ENCODE measurements around the gene ALAS1. TPM values are rescaled to one million over a fixed set of nuclear protein-coding genes. Genes with fewer than 3 reads are reported as not detected.
A peak's percentile ranks its signal among the peaks of the same experiment; 100 is the strongest.

ALAS1 gene
- total RNA-seq, 1 donor from 2014 or later = 41.0 TPM

DNA sequence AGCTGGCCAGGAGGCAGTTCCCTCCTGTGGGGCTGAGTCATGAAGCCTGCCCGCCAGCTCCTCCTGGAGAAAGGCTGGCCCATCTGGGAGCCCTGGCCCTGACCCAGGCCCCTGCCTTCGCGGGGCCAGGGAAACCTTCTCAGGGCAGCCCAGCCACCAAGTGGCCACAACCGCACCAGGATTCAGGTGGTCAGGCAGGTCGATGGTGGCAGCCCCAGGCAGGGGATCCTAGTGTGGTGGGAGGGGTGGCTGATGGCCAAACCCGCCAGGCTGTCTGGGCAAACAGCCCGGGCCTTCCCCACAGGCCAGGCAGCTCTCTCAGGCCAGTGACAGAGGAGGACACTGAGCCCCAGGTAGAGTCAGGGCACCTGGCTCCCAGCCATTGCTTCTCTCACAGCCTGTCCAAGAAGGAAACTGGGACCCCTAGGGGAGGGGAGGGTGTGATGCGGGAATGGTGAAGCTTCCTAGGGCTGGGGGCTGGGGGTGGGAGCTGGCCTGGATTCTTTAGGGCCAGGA is 39.8 kb downstream of the ALAS1 start:
- peak; percentile 79 for DNase-seq

DNA sequence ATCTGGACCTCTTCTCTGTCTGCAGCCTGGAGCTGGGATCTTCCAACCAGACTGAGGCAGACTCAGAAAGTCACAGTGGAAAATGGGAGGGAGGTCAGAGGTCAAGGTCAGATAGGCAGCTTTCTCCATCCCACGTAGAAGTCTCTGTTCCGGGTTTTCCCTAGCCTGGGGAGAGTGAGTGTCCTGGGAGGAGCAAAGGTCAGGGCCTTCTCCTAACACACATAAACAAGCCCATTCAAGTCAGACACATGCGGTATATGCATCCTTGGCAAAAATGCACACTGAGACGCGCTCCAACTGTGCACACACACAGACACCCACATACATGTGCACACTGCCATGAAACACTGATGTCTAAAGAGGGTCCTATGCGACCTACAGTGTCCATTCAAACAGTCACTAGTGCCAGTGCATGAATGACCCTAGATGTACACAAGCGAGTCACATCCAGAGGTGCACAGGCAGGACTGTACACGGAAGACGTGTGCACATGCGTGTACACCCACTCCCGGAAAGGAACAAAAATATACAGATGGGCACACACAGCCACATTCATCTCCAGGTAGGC is 40.3 kb downstream of the ALAS1 start:
- peak; percentile 31 for DNase-seq

DNA sequence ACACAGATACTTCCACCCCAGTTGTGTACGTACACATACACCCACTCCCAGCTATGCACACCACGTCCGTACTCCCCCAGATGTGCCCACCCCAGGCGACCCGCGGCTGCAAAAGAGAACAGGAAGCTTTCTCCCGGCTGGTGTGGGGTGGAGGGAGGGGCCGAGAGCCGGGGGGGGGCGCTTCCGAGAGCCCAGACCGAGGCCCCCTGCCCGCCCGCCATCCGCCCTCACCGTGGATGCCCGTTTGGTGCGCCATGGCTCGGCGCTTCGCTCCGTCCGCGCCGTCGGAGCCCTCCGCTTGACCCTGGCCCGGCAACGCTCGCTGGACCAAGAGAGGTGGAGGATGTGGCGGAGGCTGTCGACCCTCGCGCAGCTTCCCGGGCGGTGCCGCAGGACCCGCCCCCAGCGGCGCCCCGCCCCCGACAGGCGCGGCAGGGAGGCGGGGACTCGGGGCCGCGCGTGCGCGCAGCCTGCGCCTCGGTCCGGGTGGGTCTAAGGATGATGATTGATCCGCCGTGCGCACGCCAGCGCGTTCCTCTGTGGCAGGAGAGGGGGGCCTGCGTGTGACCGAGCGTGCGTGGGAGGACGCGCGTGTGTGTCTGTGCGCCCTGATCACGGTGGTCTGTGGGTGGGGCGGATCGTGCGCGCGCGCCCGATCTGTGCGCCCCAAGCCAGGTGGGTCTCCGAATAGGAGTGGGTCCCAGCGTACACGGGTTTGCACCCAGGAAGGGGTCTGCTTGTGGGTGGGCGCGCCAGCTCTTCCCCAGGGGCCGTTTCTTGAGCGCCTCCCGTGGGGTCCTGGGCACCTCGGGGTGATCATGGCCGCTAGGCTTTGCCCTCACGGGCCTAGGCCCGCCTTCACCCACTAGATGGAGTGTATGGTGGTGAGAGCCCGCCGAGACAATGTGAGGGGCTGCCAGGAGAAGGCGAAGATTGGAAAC is 41.1 kb downstream of the ALAS1 start, which contains the start of gene TWF2:
TSS of gene TWF2 (minus strand) at position 398 of the 941 bp plus-strand sequence. CDS start at position 256, 142 bp downstream.
- peak; percentile 84 for DNase-seq

DNA sequence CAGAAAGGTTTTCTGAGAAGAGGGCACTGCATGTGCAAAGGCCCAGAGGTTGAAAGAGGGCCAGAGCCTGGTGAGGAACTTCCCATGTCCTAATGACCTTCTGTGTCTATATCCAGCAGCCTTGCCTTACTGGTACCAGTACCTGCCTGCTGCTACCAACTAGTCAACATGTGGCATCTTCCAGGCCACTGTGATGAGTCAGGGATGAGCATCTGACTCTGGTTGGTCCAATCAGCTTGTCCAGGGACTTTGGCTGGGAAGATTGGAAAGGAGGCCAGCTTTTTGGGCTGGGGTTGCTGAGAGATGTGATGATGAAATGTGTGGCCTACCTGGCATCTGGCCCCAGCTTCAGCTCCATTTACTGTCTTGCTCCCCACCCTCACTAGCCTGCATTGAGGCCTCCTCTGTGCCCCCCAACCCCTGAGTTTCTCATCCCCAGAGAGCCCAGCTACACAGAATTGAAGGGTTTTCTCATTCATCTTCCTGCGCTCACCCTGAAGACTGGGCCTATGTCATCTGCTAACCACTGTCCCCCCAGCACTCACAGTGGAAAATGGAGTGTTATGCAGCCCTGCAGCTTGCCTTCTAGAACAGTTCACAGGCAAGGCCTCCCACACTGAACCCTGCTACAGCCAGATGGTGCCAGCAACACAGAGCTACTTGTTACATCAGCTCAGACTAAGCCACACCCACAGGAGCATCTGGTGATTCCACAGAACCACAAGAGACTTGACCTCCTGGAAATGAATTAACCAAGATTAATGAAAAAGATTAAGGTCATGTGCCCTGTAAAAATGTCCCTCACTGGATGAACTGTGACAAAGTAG is 42.3 kb downstream of the ALAS1 start:
- DNase-seq = peak; percentile 61

DNA sequence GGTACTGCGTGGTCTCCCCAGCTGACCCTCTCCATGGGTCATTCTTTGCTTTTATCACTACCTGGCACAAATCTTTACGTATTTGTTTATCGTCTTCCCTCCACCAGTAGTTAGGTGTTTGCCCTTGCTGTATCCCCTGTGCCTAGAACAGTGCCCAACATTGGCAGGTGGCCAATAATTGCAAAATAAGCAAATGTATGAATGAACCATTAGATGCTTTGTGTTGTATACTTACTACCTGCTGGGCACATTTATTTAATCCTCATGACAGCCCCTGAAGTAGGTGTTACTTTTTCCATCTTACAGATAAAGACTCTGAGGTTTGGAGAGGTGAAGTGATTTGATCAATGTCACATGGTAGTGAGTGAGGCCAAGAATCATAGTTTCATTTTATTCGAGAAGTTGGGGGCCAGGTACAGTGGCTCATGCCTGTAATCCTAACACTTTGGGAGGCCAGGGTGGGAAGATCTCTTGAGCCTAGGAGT is 43.0 kb downstream of the ALAS1 start:
- DNase-seq = no peak

DNA sequence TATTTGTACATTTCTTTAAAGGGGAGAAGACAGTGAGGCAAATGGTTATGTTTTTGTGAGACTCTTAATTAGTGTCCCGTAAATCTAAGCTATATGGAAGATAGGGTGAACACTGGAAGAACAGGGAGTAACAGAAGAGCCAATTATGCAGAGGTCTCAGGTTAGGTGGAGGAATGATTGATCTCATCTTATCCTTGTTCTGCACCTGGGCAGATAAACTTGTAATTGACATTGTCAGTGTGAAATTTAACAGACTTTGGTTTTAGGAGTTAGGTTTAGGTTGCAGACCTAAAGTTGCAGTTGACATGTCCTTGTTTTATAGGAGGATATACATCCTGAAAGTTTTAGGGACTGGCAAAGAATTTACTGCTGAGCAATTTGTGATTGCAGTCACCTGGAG is 44.1 kb downstream of the ALAS1 start:
- DNase-seq = no peak

DNA sequence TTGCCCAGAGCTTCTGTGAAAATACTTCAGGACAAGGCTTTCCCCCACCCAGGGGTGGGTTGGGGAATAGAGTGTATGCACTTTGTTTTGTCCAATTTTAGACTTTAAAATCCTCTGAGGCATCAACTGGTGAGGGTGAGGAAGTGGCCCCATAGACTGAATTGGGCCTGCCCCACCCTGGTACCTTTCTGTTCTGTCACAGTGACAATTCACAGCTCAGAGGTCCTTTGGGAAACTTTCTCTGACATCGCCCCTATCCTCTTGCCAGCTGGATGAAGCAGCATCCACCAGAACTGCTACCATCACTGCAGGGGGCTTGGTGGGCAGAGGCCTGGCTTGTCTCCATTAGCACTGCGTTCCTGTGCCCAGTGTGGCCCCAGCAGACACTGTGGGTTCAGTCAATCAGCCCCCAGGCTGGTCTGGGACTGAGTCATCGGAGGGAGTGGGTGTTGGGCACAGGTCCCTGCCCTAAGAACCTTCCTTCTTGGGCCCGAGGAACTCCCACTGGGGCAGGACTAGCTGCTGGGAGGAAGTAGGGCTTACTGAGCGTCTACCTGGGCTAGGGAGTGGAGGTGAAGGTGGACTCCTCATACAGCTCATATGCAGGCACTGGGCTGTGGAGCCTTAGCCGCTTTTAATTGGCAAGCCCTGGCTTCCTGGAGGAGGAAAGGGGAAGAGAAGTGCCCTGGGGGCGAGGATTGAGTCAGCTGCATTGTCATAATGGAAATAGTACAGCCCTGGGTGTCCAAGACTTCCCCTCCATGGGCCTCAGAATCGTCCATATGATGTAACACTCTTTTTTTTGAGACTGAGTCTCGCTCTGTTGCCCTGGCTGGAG is 46.0 kb downstream of the ALAS1 start:
- DNase-seq = peak; percentile 67

DNA sequence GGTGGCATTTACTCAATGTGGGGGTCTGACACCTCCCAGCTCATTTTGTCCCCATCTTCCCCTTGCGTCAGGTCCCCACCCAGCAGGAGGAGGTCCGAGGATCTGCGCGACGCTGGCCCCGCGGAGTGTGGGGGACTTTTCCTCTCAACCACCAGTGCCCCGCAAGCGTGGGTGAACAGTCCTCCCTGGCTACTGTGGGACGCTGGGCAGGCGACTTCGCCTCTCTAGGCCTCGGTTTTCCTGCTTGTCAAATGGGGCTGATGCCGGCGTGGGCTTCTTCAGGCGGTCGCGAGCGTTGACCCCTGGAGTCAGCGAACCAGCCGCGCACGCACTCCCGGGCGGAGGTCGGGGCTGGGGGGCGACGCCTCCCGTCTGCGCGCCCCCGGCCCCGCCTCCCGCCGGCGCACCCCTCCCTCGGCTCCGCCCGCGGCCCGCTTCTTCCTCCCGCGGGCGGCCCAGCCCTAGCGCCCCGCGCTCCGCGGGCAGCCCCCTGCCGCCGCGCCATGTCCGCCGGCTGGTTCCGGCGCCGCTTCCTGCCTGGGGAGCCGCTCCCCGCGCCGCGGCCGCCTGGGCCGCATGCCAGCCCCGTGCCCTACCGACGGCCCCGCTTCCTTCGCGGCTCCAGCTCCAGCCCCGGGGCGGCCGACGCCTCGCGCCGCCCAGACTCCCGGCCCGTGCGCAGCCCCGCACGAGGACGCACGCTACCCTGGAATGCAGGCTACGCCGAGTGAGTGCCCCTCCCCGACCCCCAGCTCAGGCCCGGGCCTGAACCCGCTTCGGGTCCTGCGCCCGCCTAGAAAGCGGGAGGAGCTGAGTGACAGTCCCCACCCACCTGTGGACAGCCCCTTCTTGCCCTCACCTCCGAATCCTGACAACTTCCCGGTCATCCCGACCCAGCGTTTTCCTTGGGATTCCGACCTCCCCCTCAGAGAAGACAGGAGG is 47.6 kb downstream of the ALAS1 start, which contains the start of gene PPM1M:
TSS of gene PPM1M (plus strand) at position 438 of the 942 bp plus-strand sequence. CDS start at position 504, 66 bp downstream.
- peak; percentile 64 for DNase-seq

DNA sequence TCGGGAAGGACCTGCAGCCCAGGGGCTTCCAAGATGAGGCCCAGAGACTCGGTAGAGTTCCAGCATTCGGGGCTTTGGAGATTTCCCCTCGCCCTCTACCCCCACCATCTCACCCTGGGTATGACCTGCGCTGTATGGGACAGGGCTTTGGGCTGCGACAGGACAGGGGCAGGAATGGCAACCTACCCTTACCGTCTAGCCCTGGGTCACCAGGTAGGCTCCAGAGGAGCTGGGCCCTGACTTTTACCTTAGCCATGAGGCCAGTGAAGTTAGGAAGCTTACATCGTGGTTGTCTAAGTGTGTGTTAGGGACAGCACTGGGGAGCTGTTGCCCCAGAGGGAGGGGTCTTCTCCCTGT is 48.3 kb downstream of the ALAS1 start:
- DNase-seq = no peak

DNA sequence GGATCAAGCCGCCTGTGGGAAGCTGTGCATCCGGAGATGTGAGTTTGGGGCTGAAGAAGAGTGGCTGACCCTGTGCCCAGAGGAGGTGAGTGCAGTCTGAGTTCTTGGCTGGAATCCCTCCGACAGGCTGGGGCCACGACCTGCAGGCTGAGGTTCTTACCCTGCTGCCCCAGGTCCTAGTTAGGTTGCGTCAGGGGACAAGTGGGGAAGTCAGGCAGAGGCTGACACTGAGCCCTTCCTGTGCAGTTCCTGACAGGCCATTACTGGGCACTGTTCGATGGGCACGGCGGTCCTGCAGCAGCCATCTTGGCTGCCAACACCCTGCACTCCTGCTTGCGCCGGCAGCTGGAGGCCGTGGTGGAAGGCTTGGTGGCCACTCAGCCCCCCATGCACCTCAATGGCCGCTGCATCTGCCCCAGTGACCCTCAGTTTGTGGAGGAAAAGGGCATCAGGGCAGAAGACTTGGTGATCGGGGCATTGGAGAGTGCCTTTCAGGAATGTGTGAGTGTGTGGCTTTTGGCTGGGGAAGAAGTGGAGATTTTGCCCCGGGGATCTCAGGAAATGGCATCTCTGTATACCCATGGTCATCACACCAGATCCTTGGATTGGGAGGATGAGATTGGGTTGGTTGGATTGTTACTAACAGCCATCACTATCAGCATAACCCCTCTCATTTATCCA is 48.9 kb downstream of the ALAS1 start:
- DNase-seq = peak; percentile 30

DNA sequence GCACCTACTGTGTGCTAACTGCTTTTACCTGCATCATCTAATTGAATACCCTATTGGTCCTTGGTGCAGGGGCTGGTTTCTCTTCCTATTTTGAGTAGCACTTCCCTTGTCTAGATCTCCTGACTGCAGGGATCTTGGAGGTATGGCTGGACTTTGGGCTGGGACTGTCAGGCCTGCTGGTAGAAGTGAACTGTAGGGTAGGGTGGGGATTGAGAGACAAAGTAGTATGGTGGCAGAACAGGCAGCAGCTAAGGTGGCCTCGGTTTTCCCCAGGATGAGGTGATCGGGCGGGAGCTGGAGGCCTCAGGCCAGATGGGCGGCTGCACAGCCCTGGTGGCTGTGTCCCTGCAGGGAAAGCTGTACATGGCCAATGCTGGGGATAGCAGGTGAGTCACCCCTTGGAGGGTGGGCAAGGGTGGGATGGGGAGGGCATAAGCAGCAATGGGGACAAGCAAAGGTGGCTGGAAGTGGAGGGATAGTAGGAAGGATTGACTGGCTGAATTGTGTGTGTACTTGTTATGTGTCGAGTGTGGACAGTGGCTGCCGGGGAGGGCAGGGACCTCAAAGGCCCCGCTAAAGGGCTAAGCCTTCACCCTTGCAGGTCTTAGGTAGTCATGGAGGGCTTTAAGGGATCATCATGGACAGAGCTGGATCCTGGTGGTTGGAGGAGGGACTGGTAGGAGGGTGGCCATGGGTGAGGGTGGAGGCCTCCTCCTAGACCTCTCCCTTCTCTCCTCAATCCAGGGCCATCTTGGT is 49.6 kb downstream of the ALAS1 start:
- no peak for DNase-seq

DNA sequence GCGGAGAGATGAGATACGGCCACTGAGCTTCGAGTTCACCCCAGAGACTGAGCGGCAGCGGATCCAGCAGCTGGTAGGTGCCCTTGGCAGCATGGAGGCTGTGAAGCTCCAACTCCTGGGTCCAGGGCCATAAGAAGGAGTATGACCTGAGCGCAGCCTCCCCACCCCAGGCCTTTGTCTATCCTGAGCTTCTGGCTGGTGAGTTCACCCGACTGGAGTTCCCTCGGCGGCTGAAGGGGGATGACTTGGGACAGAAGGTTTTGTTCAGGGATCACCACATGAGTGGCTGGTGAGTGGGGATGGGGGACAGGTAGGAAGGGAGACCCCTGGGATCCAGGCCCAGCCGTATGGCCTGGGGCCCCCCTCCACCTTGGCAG is 50.2 kb downstream of the ALAS1 start:
- DNase-seq = no peak

DNA sequence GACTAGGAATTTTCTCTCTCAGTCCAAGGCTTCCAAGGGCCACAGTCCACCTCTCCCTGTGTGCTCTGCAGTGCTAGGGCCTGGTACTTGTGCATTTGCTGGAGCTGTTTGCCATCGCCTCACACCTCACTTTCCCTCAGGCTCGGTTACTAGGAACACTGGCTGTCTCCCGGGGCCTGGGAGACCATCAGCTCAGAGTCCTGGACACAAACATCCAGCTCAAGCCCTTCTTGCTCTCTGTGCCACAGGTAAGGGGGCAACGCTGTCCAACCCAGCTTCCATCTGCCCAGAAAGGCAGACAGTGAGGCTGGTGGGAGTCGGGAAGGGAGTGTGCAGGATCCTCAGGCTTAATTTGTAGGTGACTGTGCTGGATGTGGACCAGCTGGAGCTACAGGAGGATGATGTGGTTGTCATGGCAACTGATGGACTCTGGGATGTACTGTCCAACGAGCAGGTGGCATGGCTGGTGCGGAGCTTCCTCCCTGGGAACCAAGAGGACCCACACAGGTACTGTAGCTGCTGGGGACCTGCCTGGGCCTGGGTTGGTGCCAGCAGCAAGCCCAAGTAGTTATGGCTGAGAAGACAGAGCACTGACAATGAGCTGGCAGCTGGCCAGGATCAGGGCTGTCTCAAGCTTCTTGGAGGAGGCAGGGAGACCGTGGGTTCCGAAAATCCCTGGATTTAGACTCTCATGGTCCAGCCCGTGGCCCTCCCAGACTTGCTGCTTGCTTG is 51.0 kb downstream of the ALAS1 start:
- peak; percentile 75 for DNase-seq

DNA sequence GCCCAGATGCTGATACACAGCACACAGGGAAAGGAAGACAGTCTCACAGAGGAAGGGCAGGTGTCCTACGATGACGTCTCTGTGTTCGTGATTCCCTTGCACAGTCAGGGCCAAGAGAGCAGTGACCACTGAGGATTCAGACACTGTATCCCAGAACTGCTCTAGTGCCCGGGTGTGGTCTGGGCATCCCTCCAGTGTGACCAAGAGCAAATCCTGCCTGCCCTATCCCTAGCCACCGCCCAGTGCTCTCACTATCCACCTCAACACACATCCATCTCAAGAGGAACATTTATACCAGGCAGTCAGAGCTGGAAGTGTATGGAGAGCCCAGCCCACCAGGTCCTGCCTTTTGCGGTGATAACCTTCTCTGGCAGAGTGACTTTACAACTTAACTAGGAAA is 51.7 kb downstream of the ALAS1 start:
- no peak for DNase-seq

DNA sequence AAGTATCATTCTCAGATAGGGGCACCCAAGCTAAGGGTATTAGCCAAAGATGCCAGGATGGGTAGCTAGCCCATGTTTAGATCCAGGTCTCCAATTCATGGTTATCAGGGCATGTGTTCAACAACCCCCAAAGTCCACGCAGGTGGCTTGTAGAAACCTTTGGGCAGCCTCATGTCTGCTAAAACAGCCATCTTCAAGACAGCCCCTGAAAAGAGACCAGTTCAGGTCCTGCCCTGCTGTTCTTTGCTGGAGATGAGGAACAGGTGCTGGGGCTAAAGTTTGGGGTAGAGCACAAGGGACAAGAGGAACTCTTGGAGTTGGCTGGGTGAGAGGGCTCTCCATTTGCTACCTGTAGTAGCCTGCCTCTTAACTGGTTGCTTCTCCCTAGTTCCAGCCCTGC is 52.2 kb downstream of the ALAS1 start:
- no peak for DNase-seq

DNA sequence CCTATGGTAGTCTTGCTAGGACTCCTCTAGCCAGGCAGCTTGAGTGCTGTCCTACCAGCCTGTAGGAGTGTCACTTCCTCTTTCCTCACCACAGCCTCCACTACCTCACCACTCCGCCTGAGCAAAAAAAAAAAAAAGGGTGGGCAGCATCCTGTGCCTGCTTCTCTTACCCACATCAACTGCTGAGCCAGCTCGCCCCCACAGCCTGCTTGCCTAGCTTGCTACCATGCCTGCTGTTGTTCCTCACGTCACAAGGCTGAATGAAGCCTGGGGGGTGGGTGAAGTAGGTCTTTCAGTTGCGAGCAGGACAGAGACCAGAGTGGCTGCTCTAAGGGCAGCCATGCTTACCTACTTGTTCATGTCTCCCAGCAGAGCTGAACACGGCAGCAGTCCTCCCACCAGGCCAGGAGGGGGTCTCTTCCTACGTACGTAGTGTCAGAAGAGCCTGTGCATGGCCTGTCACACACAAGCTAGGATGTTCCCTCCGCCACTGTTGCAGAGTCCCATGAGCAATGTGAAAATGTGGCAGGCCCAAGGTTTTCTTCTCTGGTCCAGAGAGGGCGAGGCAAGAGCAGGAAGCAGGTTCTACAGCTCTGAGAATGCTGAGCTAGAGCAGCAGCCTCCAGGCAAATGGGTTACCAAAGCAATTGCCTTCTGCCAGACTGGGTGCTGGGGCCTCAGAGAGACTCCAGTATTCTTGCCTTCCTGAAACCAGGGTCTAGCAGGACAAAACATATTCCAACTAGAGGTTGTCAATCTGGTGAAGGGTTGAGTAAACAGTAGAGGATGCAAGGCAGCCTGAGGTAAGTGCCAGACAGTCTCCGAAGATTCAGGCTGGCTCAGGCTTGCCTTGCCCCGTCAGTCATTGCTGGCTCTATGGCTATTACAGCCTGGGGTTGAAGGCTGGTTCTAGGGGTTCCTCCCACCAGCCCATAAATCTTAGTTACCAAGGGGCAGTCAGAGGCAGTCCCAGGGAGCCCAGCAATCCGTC is 55.6 kb downstream of the ALAS1 start:
- peak; percentile 68 for DNase-seq

DNA sequence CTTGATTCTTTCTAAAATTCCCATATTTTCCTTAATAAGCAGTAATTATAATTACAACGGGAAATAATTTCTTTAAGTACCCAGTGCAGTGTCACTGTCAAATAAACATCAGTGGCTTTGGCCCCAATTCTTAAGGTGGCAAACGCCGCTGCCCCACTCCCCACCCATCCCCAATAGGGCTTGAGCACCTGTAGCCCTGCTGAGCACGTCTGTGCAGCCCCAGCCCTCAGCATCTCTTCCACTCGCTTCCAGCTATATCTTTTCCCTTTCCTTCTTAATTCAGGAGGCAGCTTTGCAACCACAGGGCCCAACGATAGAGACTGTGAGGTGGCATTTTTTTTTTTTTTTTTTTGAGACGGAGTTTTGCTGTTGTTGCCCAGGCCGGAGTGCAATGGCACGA is 56.6 kb downstream of the ALAS1 start:
- DNase-seq = no peak

Measured in dermis blood vessel endothelial cell (primary cell).